Colonic mucosa (tissue), 4 donors: Measurements from ENCODE around the gene USP49. TPM values are rescaled to one million over a fixed set of nuclear protein-coding genes. Genes with fewer than 3 reads are reported as not detected.

ENCODE experiments used
- DNase-seq: peaks from one replicate; pipeline ENCODE4 v3.0.0-alpha.2; 2020
- H3K27ac ChIP-seq: fragments of 200-600 bp; one replicate; pipeline ENCODE4 v1.8.0; 2021
- H3K27me3 ChIP-seq: fragments of 200-600 bp; one replicate; pipeline ENCODE4 v1.8.0; 2021
- H3K36me3 ChIP-seq: fragments of 200-600 bp; one replicate; pipeline ENCODE4 v1.8.0; 2021
- H3K4me1 ChIP-seq: fragments of 200-600 bp; one replicate; pipeline ENCODE4 v1.8.0; 2021; ENCODE audit warnings: mild to moderate bottlenecking
- H3K4me3 ChIP-seq: fragments of 200-600 bp; one replicate; pipeline ENCODE4 v1.8.0; 2021
- H3K9ac ChIP-seq, 2 donors: one replicate each; pipeline ENCODE4 v1.7.0; 2013; ENCODE audit warnings: control low read depth in 2 of 2, low read depth in 2 of 2, low read length in 2 of 2
- H3K9me3 ChIP-seq: fragments of 200-600 bp; one replicate; pipeline ENCODE4 v1.8.0; 2021
- CTCF ChIP-seq: fragments of 200-600 bp; IDR thresholded peaks from one replicate; pipeline ENCODE4 v1.8.0; 2022; ENCODE audit warnings: antibody characterized with exemption, mild to moderate bottlenecking
- intact Hi-C: fragments of 100-400 bp; cut with DNase I; formaldehyde crosslinking; loops from one replicate; pipeline ENCODE4 v1.14.1; 2022
- total RNA-seq, 2 donors: library from RNA; stranded (reverse); fragmentation: NEBNext Ultra II Directional in 1 of 2; extraction: Animal tissue kit (Norgen Biotek cat#: 25700) in 1 of 2; gene quantifications; one replicate each; pipeline ENCODE4 v1.2.1, GENCODE V29; 2021
- donor health status: healthy.
- donor health status: DM: no; HTN: no; CAD: no.
- donor health status: DM: no; HTN: no; CAD: no.

Gene USP49
- total RNA-seq, 2 donors from 2014 or later, result 1.7 to 2.9 TPM

- Histone ChIP-seq H3K36me3 (no peaks in the 10 kb centered on the region), H3K4me1 (no peaks in the 10 kb centered on the region), H3K4me3 (no peak overlapping the region), H3K27me3 (no peaks in the 10 kb centered on the region), H3K9ac (no peak overlapping the region), H3K27ac (no peak overlapping the region), H3K9me3 (no peaks in the 10 kb centered on the region)
- intact Hi-C loops, result no loop called here
- TF ChIP-seq CTCF, result no peak
- DNase-seq, result no peak
These were observed 136.5 kb downstream of the USP49 start for GRCh38 chr6:41758641-41759035.

DNA sequence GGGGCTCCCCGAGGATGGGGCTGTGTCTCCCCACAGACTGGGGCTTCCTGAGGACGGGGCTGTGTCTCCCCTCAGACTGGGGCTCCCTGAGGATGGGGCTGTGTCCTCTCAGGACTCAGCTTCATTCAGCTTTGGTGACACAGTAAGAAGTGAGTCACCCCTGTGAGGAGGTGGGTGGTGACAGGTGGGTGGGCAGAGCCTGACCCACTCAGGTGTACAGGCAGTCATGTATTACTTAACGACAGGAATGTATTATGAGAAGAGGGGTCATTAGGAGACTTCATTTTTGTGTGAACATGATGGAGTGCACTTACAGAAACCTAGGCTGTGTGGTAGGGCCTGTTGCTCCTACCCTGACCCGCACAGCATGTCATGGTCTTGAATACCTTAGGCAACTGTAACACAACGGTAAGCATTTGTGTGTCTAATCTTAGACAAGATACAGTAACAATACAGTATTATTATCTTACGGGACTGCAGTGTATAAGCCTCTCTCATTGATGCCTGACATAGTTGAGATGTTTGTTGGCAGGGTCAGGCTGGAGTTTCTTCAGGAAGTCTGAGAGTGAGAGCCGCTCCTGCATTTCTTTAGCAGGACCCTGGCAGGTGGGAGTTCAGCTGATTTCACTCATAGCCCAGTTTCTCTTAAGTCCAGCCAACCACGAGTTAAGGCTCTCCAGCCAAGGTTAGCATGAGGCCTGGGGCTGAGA, 137.1 kb downstream of the USP49 start:
- intact Hi-C loops, result no loop called here
- no peak for DNase-seq
- Histone ChIP-seq H3K36me3 (no peaks in the 10 kb centered on the region), H3K4me3 (no peak overlapping the region), H3K27me3 (no peaks in the 10 kb centered on the region), H3K4me1 (no peaks in the 10 kb centered on the region), H3K27ac (no peak overlapping the region), H3K9ac (no peak overlapping the region), H3K9me3 (no peaks in the 10 kb centered on the region)
- no peak for TF ChIP-seq CTCF

DNA sequence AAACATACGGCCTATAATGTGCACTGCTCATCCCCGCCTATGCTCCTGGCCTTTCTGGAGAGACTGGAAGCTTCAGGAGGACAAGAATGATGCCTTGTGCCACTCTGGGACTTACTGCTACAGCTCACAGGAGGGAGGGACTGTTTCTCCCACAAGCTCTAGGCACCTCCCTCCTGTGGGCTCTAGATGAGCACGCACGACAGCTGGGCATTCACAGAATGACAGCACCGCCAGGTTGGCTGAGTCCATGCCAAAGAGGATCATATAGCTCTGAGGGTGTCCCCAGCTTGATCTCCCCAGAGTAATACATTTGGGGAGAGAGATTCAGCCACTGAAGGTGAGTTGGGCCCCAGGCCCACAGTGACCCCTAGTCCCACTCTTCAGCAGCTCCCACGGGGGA, 137.9 kb downstream of the USP49 start:
- no peak for TF ChIP-seq CTCF
- no peak for DNase-seq
- H3K9me3 ChIP-seq, result no peaks in the 10 kb centered on the region
- H3K4me1 ChIP-seq, result no peaks in the 10 kb centered on the region
- no peaks in the 10 kb centered on the region for H3K27me3 ChIP-seq
- H3K36me3 ChIP-seq, result no peaks in the 10 kb centered on the region
- no peak overlapping the region for H3K4me3 ChIP-seq
- H3K27ac ChIP-seq, result no peak overlapping the region
- H3K9ac ChIP-seq, result no peak overlapping the region
- intact Hi-C loops, result no loop called here

DNA sequence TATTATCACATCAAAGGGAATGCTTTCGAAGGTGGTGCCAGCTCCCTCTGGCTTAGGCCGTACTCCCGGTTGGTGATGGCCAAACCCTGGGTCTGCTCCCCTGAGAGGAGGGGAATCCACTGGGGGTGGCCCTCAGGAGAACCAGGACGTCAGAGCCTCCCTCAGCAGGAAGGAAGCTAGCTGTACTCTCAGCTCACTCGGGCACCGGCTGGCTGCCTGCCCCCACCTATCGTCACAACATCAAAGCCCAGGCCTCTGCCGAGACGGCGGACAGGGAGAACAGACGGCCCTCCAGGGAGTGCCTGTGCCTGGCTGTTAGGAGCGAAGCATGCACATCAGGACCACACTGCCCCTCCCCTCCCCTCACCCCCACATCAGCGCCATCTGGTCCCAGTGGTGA, 138.8 kb downstream of the USP49 start:
- Histone ChIP-seq H3K4me1 (no peaks in the 10 kb centered on the region), H3K9ac (no peak overlapping the region), H3K27ac (no peak overlapping the region), H3K9me3 (no peaks in the 10 kb centered on the region), H3K4me3 (no peak overlapping the region), H3K27me3 (no peaks in the 10 kb centered on the region), H3K36me3 (no peaks in the 10 kb centered on the region)
- intact Hi-C loops, result no loop called here
- no peak for DNase-seq
- no peak for TF ChIP-seq CTCF

GRCh38 chr6:41755895-41756294, 139.3 kb downstream of the USP49 start:
- Histone ChIP-seq H3K36me3 (no peaks in the 10 kb centered on the region), H3K4me3 (no peak overlapping the region), H3K27ac (no peak overlapping the region), H3K9me3 (no peaks in the 10 kb centered on the region), H3K27me3 (no peaks in the 10 kb centered on the region), H3K4me1 (no peaks in the 10 kb centered on the region), H3K9ac (no peak overlapping the region)
- TF ChIP-seq CTCF, result no peak
- DNase-seq, result no peak
- intact Hi-C loops, result no loop called here
